ENCODE measurements around the gene ITIH5.
A peak's percentile ranks its signal among the peaks of the same experiment; 100 is the strongest.
"Not testable (repeated sequence)": the region's sequence is repeated elsewhere in the genome, so short reads cannot be mapped to it uniquely, and the experiment has no call there.

The ITIH5 gene

GRCh38 chr10:7687228-7687907 lies 20.6 kb upstream of the ITIH5 start:
- peak; percentile 89 to 91 (median 90) for DNase-seq

GRCh38 chr10:7686351-7687171 lies 19.8 kb upstream of the ITIH5 start:
- DNase-seq = no peak

GRCh38 chr10:7680078-7680477 lies 13.3 kb upstream of the ITIH5 start:
- not testable (repeated sequence) for DNase-seq

- DNase-seq = no peak
Observed at GRCh38 chr10:7679256-7679655, 12.5 kb upstream of the ITIH5 start.

- no peak for DNase-seq
Observed at GRCh38 chr10:7672341-7673134, 5.8 kb upstream of the ITIH5 start.

- DNase-seq = no peak
Observed at GRCh38 chr10:7670157-7670556, 3.4 kb upstream of the ITIH5 start.

- no peak for DNase-seq
Observed at GRCh38 chr10:7667262-7668141, 736 bp upstream of the ITIH5 start.

- no peak for DNase-seq
Observed at GRCh38 chr10:7665767-7666166, 999 bp downstream of the ITIH5 start.

GRCh38 chr10:7664707-7665106 lies 2.1 kb downstream of the ITIH5 start:
- no peak for DNase-seq

- no peak for DNase-seq
Observed at GRCh38 chr10:7662522-7662921, 4.2 kb downstream of the ITIH5 start.

- no peak for DNase-seq
Observed at GRCh38 chr10:7659560-7659959, 7.2 kb downstream of the ITIH5 start.

- DNase-seq = no peak
Observed at GRCh38 chr10:7657552-7657951, 9.2 kb downstream of the ITIH5 start.

GRCh38 chr10:7657079-7657478 lies 9.7 kb downstream of the ITIH5 start:
- not testable (repeated sequence) for DNase-seq

GRCh38 chr10:7651853-7652470 lies 14.8 kb downstream of the ITIH5 start:
- DNase-seq = no peak

- DNase-seq = peak in 1 of 4 experiments; percentile 17
Observed at GRCh38 chr10:7649673-7650300, 17.0 kb downstream of the ITIH5 start.

- no peak for DNase-seq
Observed at GRCh38 chr10:7647062-7647664, 19.6 kb downstream of the ITIH5 start.

GRCh38 chr10:7642491-7643011 lies 24.2 kb downstream of the ITIH5 start:
- DNase-seq = no peak

GRCh38 chr10:7635408-7636125 lies 31.2 kb downstream of the ITIH5 start:
- no peak for DNase-seq

- no peak for DNase-seq
Observed at GRCh38 chr10:7634142-7634894, 32.4 kb downstream of the ITIH5 start.

Measured in suppressor macrophage (primary cell).